PFSK-1 (cell line): Measurements from ENCODE around the gene VOPP1.

Experiments
- POLR2AphosphoS5 ChIP-seq: IDR thresholded peaks from 2 replicates; pipeline ENCODE4 v1.6.1; 2012; ENCODE audit warnings: low read depth, mild to moderate bottlenecking, control low read depth, low read length, moderate library complexity
- REST ChIP-seq, 2 experiments: IDR thresholded peaks; 2 replicates each; pipeline versions ENCODE4 v1.6.1 to v1.8.0; 2011 to 2012; ENCODE audit warnings: low read depth in 2 of 2, low read length in 2 of 2, control low read depth in 1 of 2, inconsistent platforms in 1 of 2, mild to moderate bottlenecking in 1 of 2, moderate library complexity in 1 of 2; ENCODE audit not compliant: insufficient read depth in 1 of 2
- SIN3A ChIP-seq: IDR thresholded peaks from 2 replicates; pipeline ENCODE4 v1.6.1; 2012; ENCODE audit warnings: mild to moderate bottlenecking, low read length, moderate library complexity, borderline replicate concordance; ENCODE audit not compliant: insufficient read depth
- TAF1 ChIP-seq: IDR thresholded peaks from 2 replicates; pipeline ENCODE4 v1.6.1; 2012; ENCODE audit warnings: low read length, control low read depth, borderline replicate concordance; ENCODE audit not compliant: insufficient read depth

GRCh38 chr7:55618913-55619312 lies 46.6 kb upstream of the VOPP1 start:
- no peak for TF ChIP-seq REST (IDR thresholded peaks at IDR 0.05; ENCODE audit: insufficient read depth in 1 of 2, low read depth in 2 of 2, low read length in 2 of 2)
- TF ChIP-seq POLR2AphosphoS5, result no peak
- TF ChIP-seq TAF1, result no peak
- no peak for TF ChIP-seq SIN3A
